Measurements from ENCODE around the gene PLGRKT.
"Not testable (repeated sequence)": the region's sequence is repeated elsewhere in the genome, so short reads cannot be mapped to it uniquely, and the experiment has no call there.

PLGRKT gene, protein sequence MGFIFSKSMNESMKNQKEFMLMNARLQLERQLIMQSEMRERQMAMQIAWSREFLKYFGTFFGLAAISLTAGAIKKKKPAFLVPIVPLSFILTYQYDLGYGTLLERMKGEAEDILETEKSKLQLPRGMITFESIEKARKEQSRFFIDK
- 13.0 to 13.6 reads per million in 2 donors for total RNA-seq

DNA sequence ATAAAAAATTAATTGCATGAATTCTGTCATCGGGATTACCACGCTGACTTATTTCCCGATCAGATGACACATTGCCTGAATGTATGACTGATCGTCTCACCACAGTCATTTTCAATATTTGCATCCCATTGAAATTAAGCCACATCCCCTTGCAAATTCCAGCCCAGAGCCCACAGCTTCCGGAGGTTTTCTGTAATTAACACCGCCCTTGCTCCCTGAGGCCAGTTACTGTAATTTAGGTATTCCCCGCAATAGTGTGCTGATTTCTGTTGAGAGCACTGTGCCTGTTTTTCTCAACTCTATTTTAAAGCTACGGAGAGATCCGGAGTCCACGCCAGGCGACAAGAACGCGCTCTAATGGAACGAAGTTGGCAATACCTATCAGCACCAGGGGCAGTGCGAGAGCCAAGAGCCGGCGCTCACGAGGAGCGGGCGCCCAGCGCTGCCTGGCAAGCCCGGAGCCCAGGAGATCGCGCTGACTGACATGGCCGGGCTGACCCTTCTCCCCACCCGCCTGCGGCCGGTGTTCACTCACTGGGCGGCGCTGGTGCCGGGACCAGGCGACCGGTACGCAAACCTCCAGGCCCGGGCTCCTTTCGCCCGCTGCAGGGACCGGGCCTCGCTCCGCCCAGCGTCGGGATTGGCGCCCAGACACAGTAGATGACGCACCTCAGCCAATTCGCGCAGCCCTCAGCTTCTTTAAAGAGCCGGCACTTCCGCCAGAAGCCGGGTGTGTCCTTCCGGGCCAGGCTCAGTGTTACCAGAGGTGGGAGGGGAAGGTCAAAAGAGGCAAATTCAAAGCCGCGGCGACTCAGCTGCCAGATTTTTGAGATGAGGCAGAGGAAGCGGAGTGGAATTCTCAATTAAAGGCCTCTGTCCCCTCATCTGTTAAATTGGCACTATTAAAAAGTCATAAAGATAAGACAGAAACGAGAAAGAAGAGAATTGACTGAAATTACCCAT, at the start of gene PLGRKT:
Gene PLGRKT, minus strand, starts transcription at position 672 of the 963 bp plus-strand sequence. CDS start 5,948 bp downstream, outside the sequence.
- DNase-seq: peak; percentile 82

DNA sequence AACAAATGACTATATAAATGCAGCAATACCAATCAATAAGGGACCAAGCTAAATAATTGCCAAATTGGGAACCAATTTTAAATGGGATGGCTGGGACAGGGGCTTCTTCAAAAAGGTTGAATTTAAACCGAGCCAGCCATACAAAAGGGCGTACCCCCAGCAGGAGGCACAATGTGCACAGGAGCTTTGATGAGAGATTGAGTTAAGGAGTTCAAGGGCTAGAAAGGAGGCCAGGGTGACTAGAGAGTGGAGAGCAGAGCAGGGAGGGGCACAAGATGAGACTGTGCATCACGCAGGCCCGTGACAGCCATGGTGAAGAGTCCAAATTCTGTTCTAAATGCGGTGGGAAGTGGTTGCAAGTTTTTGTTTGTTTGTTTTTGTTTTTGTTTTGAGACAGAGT, 49.3 kb upstream of the PLGRKT start:
- DNase-seq: no peak

DNA sequence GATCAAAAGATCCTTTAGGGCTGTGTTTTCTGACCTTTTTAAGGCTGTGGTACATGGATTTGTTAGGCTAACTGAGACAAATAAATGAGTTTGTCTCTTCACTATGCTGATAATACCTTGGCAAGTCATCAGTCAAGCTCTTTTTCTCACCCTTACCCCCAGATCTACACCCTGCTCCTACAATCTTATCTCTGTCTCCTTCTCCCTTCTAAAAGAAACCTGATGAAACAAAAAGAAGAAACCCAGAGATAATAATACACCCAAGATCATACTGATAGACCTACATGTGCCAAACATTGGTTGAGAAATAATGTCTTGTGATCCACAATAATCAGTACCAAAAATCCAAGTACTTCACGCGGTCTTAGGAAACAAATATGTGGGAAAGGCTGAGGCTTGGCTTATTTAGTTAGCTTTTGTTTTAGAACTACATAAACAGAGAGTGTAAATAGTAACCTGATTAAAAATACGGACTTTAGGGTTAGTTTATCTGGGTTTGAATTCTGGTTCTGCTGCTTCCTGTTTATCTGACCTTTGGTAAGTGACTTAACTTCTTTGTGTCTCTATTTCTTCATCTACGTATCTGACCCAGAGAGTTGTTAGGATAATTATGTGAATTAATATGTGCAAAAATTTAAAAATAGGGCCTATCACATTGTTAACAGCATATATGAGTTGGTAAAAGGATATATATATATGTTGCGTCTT, 47.8 kb upstream of the PLGRKT start:
- DNase-seq: no peak

DNA sequence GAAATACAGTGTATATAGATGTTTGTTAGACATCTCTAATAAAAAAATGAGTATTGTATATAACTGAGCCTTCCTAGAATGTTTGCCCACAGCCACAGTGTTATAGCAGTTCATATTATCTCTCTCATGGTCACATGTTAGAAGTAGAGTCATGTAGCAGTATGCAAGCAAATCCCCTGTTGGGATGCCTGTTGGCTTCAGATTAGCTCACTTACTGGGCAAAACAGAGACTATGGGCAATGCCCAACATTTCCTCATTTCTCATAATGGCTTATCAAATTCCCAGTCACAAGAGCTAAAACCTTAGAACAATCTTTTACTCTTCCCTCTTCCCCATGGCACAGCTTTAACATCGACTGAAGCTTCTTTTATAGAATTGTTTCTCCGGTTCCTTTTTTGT, 45.6 kb upstream of the PLGRKT start:
- DNase-seq: no peak

DNA sequence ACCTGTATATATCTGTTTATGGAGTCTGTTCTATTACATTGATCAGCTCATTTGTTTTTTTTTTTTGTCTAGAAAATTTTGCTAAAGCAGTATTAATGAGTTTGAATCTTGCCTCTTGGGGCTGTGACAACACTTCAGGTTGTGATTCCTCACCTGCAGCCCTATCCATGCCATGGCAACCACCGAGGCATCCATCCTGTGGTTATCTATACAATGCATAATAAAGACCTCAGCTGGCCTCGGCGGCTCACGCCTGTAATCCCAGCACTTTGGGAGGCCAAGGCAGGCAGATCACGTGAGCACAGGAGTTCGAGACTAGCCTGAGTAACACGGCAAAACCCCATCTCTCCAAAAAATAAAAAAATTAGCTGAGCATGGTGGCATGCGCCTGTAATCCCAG, 44.5 kb upstream of the PLGRKT start:
- no peak for DNase-seq

DNA sequence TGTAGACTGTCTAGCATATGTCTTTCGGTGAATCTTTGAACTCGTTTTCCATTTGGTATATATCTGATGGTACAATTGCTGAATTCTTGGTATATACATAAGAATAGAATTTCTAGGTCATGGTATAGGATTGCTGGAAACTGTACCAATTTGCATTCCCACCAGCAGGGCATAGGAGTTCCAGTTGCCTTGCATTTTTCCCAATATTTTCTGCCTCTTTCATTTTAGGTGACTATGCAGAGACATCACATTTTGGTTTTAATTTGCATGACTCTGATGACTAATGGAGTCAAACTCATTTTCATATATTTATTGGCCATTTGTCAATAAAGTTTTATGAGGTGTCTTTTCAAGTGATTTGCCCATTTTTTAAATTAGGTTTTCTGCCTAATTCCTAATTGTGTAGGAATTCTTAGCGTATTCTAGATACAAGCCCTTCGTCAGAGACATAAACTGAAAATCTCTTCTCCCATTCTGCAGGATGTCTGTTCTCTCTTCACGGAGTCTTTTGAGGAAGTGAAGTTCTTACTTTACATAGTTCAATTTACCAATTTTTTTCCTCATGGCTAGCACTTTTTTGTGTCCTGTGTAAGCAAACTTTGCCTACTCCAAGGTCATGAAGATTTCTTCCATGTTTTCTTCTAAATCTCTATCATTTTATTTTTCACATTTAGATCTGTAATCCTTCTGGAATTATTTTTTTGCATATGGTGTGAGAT, 43.8 kb upstream of the PLGRKT start:
- DNase-seq: no peak

DNA sequence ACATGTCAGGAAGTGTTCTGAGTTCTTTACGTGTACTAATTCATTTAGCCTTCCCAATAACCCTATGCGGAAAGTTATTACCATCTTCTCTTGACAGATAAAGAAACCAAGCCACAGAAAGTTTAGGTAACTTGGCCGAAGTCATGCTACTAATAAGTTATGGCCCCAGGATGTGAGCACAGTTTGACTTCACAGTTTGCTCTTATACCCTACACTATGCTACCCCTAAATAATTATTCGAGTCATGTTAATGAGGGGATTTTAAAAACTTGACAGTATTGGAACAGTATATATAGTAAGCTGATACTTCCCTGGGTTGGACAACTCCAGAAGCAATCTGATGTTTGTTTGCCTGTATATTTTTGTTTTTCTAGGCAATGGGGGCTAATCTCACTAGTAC, 43.2 kb upstream of the PLGRKT start:
- DNase-seq: no peak

DNA sequence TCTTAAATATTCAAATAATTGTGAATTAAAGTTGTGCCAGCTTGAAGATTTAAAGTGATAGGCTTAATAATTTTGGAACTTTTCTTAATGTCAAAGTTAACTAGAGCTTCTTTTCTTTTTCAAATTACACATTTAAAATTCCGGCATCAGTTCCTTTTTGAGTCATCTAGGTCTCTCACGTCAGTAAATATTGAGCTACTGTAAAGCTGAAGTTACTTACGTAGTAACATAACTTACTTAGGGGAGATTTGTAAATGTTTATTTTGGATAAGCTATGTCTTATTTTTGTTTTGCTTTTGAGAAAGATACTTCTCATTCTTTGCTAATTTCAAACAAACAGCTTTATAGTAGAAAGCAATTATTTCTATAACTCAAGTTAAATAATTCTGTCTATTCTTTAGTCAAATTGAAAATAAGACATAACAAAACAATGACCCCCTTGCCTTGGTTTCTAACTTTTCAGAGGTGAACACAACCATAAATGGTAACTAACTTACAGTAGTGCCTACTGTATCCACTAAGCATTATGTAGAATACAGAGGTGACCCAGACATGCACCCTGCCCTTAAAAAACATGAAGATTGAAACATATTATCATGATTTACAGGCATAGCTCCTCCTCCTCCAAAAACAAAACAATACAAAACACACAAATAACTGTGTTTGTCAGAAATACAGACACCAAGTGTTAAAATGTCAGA, 42.4 kb upstream of the PLGRKT start:
- DNase-seq: no peak

DNA sequence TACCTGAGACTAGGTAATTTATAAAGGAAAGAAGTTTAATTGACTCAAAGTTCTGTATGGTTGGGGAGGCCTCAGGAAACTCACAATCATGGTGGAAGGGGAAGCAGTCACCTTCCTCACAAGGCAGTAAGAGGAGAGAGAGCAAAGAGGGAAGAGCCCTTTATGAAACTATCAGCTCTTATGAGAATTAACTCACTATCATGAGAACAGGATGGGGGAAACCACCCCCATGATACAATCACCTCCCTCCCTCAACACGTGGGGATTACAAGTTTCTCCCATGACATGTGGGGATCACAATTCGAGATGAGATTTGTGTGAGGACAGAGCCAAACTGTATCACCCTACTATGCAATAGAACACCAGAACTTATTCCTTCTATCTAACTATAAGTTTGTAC, 40.5 kb upstream of the PLGRKT start:
- no peak for DNase-seq

DNA sequence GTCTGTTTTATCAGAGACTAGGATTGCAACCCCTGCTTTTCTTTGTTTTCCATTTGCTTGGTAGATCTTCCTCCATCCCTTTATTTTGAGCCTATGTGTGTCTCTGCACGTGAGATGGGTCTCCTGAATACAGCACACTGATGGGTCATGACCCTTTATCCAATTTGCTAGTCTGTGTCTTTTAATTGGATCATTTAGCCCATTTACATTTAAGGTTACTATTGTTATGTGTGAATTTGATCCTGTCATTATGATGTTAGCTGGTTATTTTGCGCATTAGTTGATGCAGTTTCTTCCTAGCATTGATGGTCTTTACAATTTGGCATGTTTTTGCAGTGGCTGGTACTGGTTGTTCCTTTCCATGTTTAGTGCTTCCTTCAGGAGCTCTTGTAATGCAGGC, 37.9 kb upstream of the PLGRKT start:
- DNase-seq: not testable (repeated sequence)

DNA sequence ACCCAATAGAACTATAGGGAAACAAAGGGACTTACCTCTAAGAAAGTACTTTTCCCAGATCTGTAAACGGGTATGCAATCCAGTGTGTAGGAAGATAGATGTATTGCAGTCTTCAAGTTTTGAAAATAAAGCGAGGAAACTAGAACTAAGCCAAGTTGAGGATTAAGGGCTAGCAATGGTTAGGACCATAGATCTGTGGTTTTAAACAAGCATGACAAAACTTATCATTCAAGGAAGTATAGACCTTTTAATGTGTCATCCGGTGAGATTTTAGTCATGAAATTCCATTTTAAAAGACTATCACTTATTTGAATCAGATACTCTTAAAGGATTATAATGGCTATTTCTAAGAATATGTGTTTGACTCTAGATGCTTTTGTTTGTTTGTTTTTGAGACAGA, 33.1 kb upstream of the PLGRKT start:
- no peak for DNase-seq

DNA sequence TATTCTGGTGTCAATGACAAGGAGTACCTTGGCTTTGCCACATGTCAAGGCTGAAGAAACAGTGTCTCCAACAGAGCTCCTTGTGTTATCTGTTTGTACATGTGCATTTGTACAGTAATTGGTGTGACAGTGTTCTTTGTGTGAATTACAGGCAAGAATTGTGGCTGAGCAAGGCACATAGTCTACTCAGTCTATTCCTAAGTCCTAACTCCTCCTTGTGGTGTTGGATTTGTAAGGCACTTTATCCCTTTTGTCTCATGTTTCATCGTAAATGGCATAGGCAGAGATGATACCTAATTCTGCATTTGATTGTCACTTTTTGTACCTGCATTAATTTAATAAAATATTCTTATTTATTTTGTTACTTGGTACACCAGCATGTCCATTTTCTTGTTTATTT, 32.4 kb upstream of the PLGRKT start:
- no peak for DNase-seq

DNA sequence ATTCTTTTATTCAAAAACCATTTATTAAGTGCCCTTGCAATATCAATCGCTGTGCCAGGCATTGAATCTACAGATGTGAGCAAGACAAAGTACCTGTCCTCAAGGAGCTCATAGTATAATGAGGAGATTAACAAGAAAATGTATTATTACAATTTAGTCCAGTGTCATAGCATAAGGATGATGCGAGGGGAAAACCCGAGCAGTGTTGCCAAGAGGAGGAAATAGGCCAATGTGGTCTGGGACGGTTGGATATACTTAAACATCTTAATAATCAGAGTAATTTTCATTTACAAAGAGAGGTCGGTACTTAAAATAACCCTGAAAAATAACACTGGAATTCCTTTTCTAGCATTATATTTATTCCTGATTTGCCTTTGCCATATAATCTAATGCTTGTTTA, 31.1 kb upstream of the PLGRKT start:
- DNase-seq: no peak

DNA sequence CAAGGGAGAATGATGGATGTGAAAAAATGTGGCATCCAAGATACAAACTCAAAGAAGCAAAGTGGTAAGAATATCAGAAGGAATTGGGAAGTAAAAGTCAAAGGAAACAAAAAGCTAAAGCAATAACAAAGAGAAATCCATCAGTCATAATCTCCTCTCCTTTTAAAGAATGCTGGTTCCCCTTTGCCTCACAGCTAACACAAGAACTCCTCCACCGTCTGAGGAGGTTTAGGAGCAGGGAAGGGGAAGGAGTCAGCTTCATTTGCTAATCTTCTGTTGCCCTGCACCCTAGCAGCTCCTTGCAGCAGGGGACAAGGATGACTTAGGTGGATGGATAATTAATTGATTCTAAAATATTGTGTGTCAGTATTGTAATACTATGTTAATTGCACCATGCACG, 29.0 kb upstream of the PLGRKT start:
- DNase-seq: no peak

DNA sequence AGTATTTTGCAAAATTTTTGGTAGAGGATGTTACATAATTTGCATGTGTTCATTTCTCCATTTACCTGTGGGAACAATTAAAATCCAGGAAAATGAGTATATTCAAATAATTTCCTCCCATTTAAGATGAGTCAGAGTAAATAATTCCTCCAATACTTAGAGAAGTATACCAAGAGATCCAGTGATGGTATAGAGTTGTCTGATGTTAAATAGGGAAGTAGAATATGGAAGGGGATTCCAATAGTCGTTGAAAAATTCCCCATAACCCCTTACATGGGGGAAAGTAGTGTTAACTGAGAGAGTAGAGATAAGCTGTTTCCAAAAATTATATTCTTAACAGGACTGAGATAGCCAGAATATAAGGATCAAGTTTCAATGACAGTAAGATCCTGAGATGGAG, 28.3 kb upstream of the PLGRKT start:
- DNase-seq: no peak

DNA sequence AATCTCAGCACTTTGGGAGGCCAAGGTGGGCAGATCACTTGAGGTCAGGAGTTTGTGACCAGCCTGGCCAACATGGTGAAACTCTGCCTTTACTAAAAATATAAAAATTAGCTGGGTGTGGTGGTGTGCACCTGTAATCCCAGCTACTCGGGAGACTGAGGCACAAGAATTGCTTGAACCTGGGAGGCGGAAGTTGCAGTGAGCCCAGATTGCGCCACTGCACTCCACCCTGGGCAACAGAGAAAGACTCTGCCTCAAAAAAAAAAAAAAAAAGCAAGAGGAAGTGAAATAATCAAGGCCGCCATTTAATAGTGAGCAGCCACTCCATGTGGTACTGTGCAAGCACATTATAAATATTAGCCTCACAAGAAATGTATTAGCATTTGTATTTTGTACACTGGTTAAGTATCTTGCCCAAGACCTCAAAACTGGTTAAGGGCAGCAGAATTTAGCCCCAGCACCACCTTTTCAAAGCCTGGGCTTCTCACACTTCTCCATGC, 27.2 kb upstream of the PLGRKT start:
- DNase-seq: not testable (repeated sequence)

DNA sequence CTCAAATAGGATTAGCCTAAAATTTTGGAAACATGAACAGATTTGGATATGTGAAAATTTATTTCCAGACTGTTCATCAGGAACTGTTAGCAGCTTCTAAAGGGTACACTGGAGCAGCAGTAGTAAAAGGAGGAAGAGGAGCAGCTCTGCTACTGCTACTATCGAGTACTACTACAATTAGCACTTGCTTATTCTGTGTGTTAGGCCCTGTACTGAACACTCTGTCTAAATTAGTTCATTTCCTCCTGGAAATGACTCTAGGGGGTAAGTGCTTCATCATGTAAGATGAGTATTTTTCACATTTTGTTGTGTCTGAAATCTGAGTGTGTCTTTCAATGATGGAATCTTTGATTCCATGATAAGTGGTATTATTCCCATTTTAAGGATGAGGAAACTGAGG, 22.4 kb upstream of the PLGRKT start:
- no peak for DNase-seq

DNA sequence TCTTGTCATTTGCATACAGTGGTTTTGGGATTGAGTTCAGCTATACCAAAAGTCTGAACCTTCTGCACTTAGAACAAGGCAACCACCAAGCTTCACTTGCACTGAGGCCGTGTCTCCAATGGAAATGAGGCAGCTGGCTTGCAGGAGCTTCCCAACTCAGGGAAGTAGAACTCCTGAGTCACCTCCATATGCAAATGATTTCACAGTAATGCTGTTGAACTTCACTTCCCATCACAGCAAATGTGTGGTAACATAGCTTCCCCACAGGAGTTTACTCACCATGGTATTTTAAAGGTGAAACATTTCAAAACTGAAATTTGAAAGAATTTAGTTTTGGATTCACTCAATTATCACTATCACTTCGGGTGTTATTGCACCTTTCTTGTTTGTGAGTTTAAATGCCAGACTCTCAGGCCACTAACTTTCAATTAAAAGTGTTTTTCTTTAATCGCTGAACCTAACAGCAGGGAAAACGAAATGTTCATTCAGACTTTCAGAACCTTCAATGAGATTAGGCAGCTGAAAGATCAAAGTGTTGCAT, 21.6 kb upstream of the PLGRKT start:
- DNase-seq: no peak

DNA sequence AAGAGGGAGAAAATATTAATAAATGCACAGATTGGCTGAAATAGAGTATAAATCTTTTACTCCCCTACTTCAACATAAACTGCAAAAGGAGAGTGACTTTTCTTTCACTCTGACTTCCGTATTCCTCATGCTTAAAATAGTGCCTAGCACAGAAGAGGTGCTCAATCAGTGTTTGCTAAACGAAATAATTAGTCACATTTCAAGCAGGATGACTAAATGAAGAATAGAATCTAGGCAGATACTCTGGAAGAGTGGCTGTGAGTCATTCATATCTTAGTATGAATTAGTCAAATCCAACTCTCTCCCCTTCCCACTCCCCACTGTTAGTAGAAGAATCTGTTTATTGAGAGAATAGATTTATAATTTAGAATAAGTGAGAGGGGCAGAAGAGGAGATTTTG, 17.5 kb upstream of the PLGRKT start:
- DNase-seq: no peak

DNA sequence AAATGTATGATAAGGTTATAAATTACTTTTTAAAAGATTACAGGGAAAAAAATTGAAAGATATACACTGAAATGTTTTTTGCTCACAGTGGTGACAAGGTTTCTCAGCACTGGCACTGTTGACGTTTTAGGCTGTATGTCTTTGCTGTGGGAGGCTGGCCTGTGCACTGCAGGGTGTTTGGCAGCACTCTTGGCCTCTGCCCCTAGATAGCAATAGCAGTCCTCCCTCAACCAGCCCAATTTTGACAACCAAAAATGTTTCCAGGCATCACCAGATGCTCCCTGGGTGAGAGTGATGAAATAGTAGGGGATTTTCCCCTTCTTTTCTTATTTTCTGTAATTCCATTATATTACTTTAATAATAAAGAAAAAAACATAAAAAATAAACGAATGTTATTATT, 15.9 kb upstream of the PLGRKT start:
- no peak for DNase-seq

DNA sequence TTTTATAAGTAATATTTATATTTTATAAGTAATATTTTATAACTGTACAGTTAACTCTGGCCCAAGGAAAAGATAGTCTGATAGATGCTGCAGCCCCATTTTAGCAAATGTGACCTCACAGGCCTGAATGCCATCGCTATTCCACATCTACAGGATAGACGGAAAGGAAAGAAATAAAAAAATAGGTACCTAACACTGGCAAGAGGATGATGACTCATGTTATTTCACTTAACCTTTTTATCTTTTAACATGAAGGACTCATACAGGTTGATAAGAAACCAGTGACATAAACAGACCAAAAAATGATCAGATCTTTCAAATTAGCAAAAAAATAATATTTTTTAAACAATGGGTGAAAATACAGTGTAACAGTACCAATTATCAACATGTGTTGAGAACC, 15.3 kb upstream of the PLGRKT start:
- no peak for DNase-seq

DNA sequence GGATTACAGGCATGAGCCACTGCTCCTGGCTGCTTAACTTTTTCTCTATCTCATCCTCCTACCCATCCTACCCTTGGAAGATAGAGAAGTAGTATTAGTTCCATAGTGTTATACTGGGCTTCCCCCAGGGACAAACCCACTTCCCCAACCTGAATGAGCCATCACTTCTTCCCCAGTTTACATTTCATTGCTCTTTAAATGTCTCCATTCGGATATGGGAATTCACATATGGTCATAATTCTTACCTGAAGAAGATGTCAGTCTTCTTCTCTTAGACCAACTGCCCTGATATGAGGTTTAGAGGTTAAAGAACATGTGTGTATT, 14.5 kb upstream of the PLGRKT start:
- no peak for DNase-seq
